ENCODE results near the gene CREBBP. TPM values are rescaled to one million over a fixed set of nuclear protein-coding genes. Genes with fewer than 3 reads are reported as not detected.

CREBBP gene
- polyA plus RNA-seq, 1 experiment, result 9.8 TPM

- Histone ChIP-seq H3K27me3 (ENCODE audit: control insufficient read depth, insufficient read depth, low read length) (no peaks in the 10 kb centered on the region), H3K27ac (ENCODE audit: low read depth, low read length) (no peak overlapping the region), H3K9me3 (ENCODE audit: control insufficient read depth, insufficient read depth, low read length) (no peaks in the 10 kb centered on the region; the same call in 1 of the 2 replicates), H3K4me3 (ENCODE audit: low read depth, low read length) (no peak overlapping the region)
- DNase-seq (ENCODE audit: low read depth, low spot score), result no peak
- no peak for TF ChIP-seq CTCF (IDR thresholded peaks at IDR 0.05; ENCODE audit: low read depth, low read length)
- POLR2A ChIA-PET, result no interaction called here
- CTCF ChIA-PET, result no interaction called here
Measured at GRCh38 chr16:3854750-3855541, 25.6 kb downstream of the CREBBP start.

- Histone ChIP-seq H3K27me3 (ENCODE audit: control insufficient read depth, insufficient read depth, low read length) (no peaks in the 10 kb centered on the region), H3K9me3 (ENCODE audit: control insufficient read depth, insufficient read depth, low read length) (no peaks in the 10 kb centered on the region; the same call in 1 of the 2 replicates), H3K27ac (ENCODE audit: low read depth, low read length) (peak overlapping the region; percentile 77), H3K4me3 (ENCODE audit: low read depth, low read length) (no peak overlapping the region)
- CTCF ChIA-PET, result interaction anchor here (0.6 kb wide), 1 partner anchor 439 kb away, joined by 3 read pairs; no protein-coding TSS in a partner anchor
- no peak for TF ChIP-seq CTCF (IDR thresholded peaks at IDR 0.05; ENCODE audit: low read depth, low read length)
- DNase-seq (ENCODE audit: low read depth, low spot score), result no peak
- POLR2A ChIA-PET, result no interaction called here
Measured at GRCh38 chr16:3850544-3850899, 30.0 kb downstream of the CREBBP start.

GRCh38 chr16:3849751-3850543 lies 30.6 kb downstream of the CREBBP start:
- no peaks in the 10 kb centered on the region for H3K27me3 ChIP-seq (ENCODE audit: control insufficient read depth, insufficient read depth, low read length)
- no peak overlapping the region for H3K4me3 ChIP-seq (ENCODE audit: low read depth, low read length)
- CTCF ChIA-PET, result interaction anchor here (0.5 to 0.7 kb wide), 3 partner anchors 55 to 439 kb away, joined by 3 read pairs; no protein-coding TSS in a partner anchor
- DNase-seq (ENCODE audit: low read depth, low spot score), result no peak
- POLR2A ChIA-PET, result interaction anchor here (0.6 to 1.2 kb wide), 10 partner anchors 7 to 543 kb away, joined by 3 to 24 read pairs (median 4); no protein-coding TSS in a partner anchor
- H3K9me3 ChIP-seq (ENCODE audit: control insufficient read depth, insufficient read depth, low read length), result no peaks in the 10 kb centered on the region; the same call in 1 of the 2 replicates
- TF ChIP-seq CTCF (IDR thresholded peaks at IDR 0.05; ENCODE audit: low read depth, low read length), result no peak
- H3K27ac ChIP-seq (ENCODE audit: low read depth, low read length), result peak overlapping the region; percentile 77

- POLR2A ChIA-PET, result no interaction called here
- TF ChIP-seq CTCF (IDR thresholded peaks at IDR 0.05; ENCODE audit: low read depth, low read length), result no peak
Measured at GRCh38 chr16:3846595-3847091, 33.9 kb downstream of the CREBBP start.

More at GRCh38 chr16:3846595-3847091, 33.9 kb downstream of the CREBBP start:
- Histone ChIP-seq H3K27me3 (ENCODE audit: control insufficient read depth, insufficient read depth, low read length) (no peaks in the 10 kb centered on the region), H3K4me3 (ENCODE audit: low read depth, low read length) (no peak overlapping the region), H3K27ac (ENCODE audit: low read depth, low read length) (no peak overlapping the region), H3K9me3 (ENCODE audit: control insufficient read depth, insufficient read depth, low read length) (no peaks in the 10 kb centered on the region; the same call in 1 of the 2 replicates)
- DNase-seq (ENCODE audit: low read depth, low spot score), result no peak
- CTCF ChIA-PET, result no interaction called here
